GM12865 (cell line): ENCODE data around the gene SHISA9.

Experiments used
- DNase-seq: peaks from one replicate; pipeline ENCODE4 v3.0.0; 2010; ENCODE audit warnings: low read depth
- H3K4me3 ChIP-seq: 2 replicates; pipeline ENCODE4 v1.5.1; 2011; ENCODE audit warnings: mild to moderate bottlenecking, low read depth, low read length, control low read depth
- CTCF ChIP-seq: IDR thresholded peaks from 2 replicates; pipeline ENCODE4 v1.5.1; 2011; ENCODE audit warnings: low read length, control low read depth, low read depth, inconsistent platforms; ENCODE audit not compliant: insufficient read depth; ENCODE audit errors: missing control alignments

Gene SHISA9

GRCh38 chr16:13234999-13235398 lies 333.6 kb downstream of the SHISA9 start:
- no peak overlapping the region for H3K4me3 ChIP-seq
- no peak for TF ChIP-seq CTCF
- no peak for DNase-seq

GRCh38 chr16:13236308-13236707 lies 334.9 kb downstream of the SHISA9 start:
- no peak for TF ChIP-seq CTCF
- H3K4me3 ChIP-seq = no peak overlapping the region
- no peak for DNase-seq

- no peak for TF ChIP-seq CTCF
- no peak overlapping the region for H3K4me3 ChIP-seq
These were observed 336.8 kb downstream of the SHISA9 start for GRCh38 chr16:13238182-13238581.

GRCh38 chr16:13242201-13242600 lies 340.8 kb downstream of the SHISA9 start:
- TF ChIP-seq CTCF = no peak
- H3K4me3 ChIP-seq = no peak overlapping the region
- no peak for DNase-seq

More at GRCh38 chr16:13238182-13238581, 336.8 kb downstream of the SHISA9 start:
- no peak for DNase-seq

- no peak for DNase-seq
- TF ChIP-seq CTCF = no peak
- H3K4me3 ChIP-seq = no peak overlapping the region
These were observed 343.4 kb downstream of the SHISA9 start for GRCh38 chr16:13244770-13245169.

- TF ChIP-seq CTCF = no peak
- H3K4me3 ChIP-seq = no peak overlapping the region
- no peak for DNase-seq
These were observed 344.4 kb downstream of the SHISA9 start for GRCh38 chr16:13245713-13246377.

GRCh38 chr16:13254998-13255614 lies 353.7 kb downstream of the SHISA9 start:
- TF ChIP-seq CTCF = no peak
- no peak overlapping the region for H3K4me3 ChIP-seq
- DNase-seq = peak; percentile 34
